ENCODE results near the gene ATP9A. TPM values are rescaled to one million over a fixed set of nuclear protein-coding genes. Genes with fewer than 3 reads are reported as not detected.
A peak's percentile ranks its signal among the peaks of the same experiment; 100 is the strongest.

Gene ATP9A
- total and polyA plus RNA-seq, 2 of the 8 experiments (the other 6 are each of a cell fraction or from before 2014, with no cell fraction given), result 5.0 to 6.4 TPM

- no peaks in the 10 kb centered on the region for H3K4me1 ChIP-seq (replicated peaks in 1 of 4; ENCODE audit: control insufficient read depth in 3 of 4, insufficient read depth in 4 of 4, low read length in 3 of 4)
- H3K23ac ChIP-seq (ENCODE audit: insufficient read length), result no peak overlapping the region
- H2AK5ac ChIP-seq (ENCODE audit: low read depth, low read length), result no peak overlapping the region
- no peak overlapping the region for H2BK15ac ChIP-seq (ENCODE audit: low read length)
- H2AFZ ChIP-seq (ENCODE audit: low read length), result no peak overlapping the region
- no peaks in the 10 kb centered on the region for H4K20me1 ChIP-seq (replicated peaks in 1 of 2; ENCODE audit: control insufficient read depth in 1 of 2, insufficient read depth in 2 of 2, low read length in 2 of 2)
- no peak for FAIRE-seq
- H3K79me2 ChIP-seq (ENCODE audit: control insufficient read depth in 1 of 2, insufficient read depth in 2 of 2, low read length in 2 of 2), result no peaks in the 10 kb centered on the region
- H3K9ac ChIP-seq (replicated peaks in 1 of 4; ENCODE audit: extremely low read depth in 1 of 4, low read depth in 3 of 4, low read length in 3 of 4), result no peak overlapping the region
- H3K18ac ChIP-seq (ENCODE audit: extremely low read depth, low read length), result no peak overlapping the region
- no peak overlapping the region for H3K4me2 ChIP-seq (ENCODE audit: insufficient read depth in 1 of 2, low read depth in 2 of 2, low read length in 2 of 2)
- WGBS, 2 experiments (ENCODE audit: extremely low coverage in 1 of 2, insufficient coverage in 1 of 2, insufficient read length in 1 of 2, insufficient replicate concordance in 2 of 2, low coverage in 1 of 2, low lambda C conversion rate in 2 of 2, missing lambda C conversion rate in 1 of 2), result 88% methylated on average over 8 of the region's 8 CpGs; no CpG with 5 or more reads in 1 of the 2 experiments
- CTCF ChIA-PET (ENCODE audit: partially characterized antibody), result no interaction called here
- H2BK20ac ChIP-seq (ENCODE audit: low read length), result no peak overlapping the region
- no peak overlapping the region for H3K56ac ChIP-seq (replicated peaks; ENCODE audit: insufficient read length, low read depth, low read length)
- no peak overlapping the region for H2BK120ac ChIP-seq (replicated peaks; ENCODE audit: low read depth, low read length)
- no peaks in the 10 kb centered on the region for H3K79me1 ChIP-seq (ENCODE audit: low read depth, low read length)
- no peaks in the 10 kb centered on the region for H3K9me3 ChIP-seq (ENCODE audit: insufficient read depth in 2 of 2, low read depth in 1 of 2, low read length in 1 of 2)
- H3K27ac ChIP-seq (ENCODE audit: low read depth, low read length), result no peak overlapping the region
- H3K4ac ChIP-seq (replicated peaks; ENCODE audit: insufficient read length, low read depth, low read length), result no peak overlapping the region
- H3K4me3 ChIP-seq (ENCODE audit: extremely low read depth in 1 of 4, insufficient read depth in 2 of 4, low read depth in 3 of 4, low read length in 4 of 4), result no peak overlapping the region
- no peak overlapping the region for H2BK12ac ChIP-seq (ENCODE audit: low read depth, low read length)
- no peaks in the 10 kb centered on the region for H3K23me2 ChIP-seq (ENCODE audit: low read depth, low read length)
- no peaks in the 10 kb centered on the region for H3K27me3 ChIP-seq (replicated peaks in 1 of 4; ENCODE audit: control insufficient read depth in 3 of 4, extremely low read depth in 1 of 4, insufficient read depth in 3 of 4, low read length in 3 of 4)
- no peak for DNase-seq (ENCODE audit: low read depth in 1 of 2, low spot score in 2 of 2)
- H3K14ac ChIP-seq (ENCODE audit: insufficient read length), result no peak overlapping the region
- H2BK5ac ChIP-seq (ENCODE audit: low read depth, low read length), result peak overlapping the region; percentile 14; the same call in 1 of the 2 replicates
- H3K36me3 ChIP-seq (ENCODE audit: control insufficient read depth in 2 of 4, insufficient read depth in 4 of 4, low read length in 3 of 4), result no peaks in the 10 kb centered on the region
- no peak overlapping the region for H4K5ac ChIP-seq (ENCODE audit: insufficient read length, low read depth, low read length)
- POLR2A ChIA-PET (ENCODE audit: partially characterized antibody), result no interaction called here
- H4K8ac ChIP-seq (ENCODE audit: extremely low read depth, insufficient read depth, low read length), result no peak overlapping the region
- no peak overlapping the region for H4K91ac ChIP-seq (replicated peaks; ENCODE audit: insufficient read length, low read length)
- TF ChIP-seq TBP (IDR thresholded peaks at IDR 0.05; ENCODE audit: low read depth, low read length) (no peak), SUZ12 (IDR thresholded peaks at IDR 0.05; ENCODE audit: low read length) (no peak), EGR1 (IDR thresholded peaks at IDR 0.05; ENCODE audit: borderline replicate concordance, low read depth, low read length) (no peak), POLR2A (IDR thresholded peaks at IDR 0.05; ENCODE audit: control extremely low read depth in 1 of 2, low read depth in 2 of 2, low read length in 2 of 2) (no peak), KDM1A (IDR thresholded peaks at IDR 0.05; ENCODE audit: borderline replicate concordance, low read length) (no peak), ZNF274 (IDR thresholded peaks at IDR 0.05; ENCODE audit: borderline replicate concordance, extremely low read depth, low read length) (no peak), CBX8 (IDR thresholded peaks at IDR 0.05; ENCODE audit: borderline replicate concordance, low read depth, low read length) (no peak), RBBP5 (IDR thresholded peaks at IDR 0.05; ENCODE audit: borderline replicate concordance, low read depth, low read length) (no peak), CBX5 (IDR thresholded peaks at IDR 0.05; ENCODE audit: low read depth, low read length) (no peak), KDM5A (IDR thresholded peaks at IDR 0.05; ENCODE audit: low read length) (no peak), RNF2 (IDR thresholded peaks at IDR 0.05; ENCODE audit: borderline replicate concordance, low read depth, low read length, missing control alignments, poor library complexity, severe bottlenecking) (no peak), TCF12 (IDR thresholded peaks at IDR 0.05; ENCODE audit: low read depth, low read length) (no peak), CHD1 (IDR thresholded peaks at IDR 0.05; ENCODE audit: low read depth, low read length) (no peak), JUND (IDR thresholded peaks at IDR 0.05; ENCODE audit: low read length) (no peak), SRF (IDR thresholded peaks at IDR 0.05; ENCODE audit: low read depth, low read length) (no peak), CEBPB (IDR thresholded peaks at IDR 0.05; ENCODE audit: low read depth, low read length) (no peak)
Observed at GRCh38 chr20:51687108-51687507, 81.1 kb downstream of the ATP9A start.

All from H1 (cell line).